ENCODE results near the gene KRTAP7-1.

KRTAP7-1 gene, protein sequence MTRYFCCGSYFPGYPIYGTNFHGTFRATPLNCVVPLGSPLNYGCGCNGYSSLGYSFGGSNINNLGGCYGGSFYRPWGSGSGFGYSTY

DNA sequence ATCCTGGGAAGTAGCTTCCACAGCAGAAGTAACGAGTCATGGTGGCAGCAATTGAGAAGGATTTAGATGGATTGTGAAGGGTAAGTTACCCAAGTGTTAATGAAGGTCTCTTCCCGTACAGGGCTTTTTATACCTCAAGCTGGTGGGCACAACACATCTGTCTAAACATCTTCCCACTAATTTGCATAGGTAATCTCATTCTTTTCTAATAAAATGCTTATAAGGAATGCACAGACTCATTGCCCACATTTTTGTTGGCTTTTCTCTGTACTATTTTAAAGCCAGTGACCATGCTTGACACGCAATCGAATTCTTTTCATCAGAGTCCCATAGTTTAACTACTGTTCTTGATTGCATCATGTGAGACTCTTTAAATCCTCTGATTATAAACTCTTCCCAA, at the start of gene KRTAP7-1:
Gene KRTAP7-1, minus strand, starts transcription at position 101 of the 400 bp plus-strand sequence. Its CDS starts 61 bp downstream, at position 40.
- no peak for DNase-seq (ENCODE audit: low read depth)

DNA sequence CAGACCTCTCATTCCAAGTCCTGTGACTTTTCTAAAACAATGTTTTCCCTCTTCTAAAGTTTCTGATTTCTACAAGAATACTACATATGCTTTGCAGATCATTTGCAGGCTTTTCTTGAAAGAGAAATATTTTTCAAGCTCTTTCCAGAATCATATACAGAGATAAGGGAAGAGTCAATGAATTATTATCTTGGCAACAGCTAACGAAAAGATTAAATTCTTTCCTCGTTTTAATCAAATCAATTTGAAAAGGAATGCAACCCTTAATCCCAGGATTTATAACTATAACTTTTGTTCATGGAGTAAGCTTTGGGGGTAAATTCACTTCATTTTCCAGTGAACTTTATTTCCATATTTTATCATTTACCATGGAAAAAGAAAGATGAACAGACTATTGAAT, 45.0 kb upstream of the KRTAP7-1 start:
- no peak for DNase-seq (ENCODE audit: low read depth)

DNA sequence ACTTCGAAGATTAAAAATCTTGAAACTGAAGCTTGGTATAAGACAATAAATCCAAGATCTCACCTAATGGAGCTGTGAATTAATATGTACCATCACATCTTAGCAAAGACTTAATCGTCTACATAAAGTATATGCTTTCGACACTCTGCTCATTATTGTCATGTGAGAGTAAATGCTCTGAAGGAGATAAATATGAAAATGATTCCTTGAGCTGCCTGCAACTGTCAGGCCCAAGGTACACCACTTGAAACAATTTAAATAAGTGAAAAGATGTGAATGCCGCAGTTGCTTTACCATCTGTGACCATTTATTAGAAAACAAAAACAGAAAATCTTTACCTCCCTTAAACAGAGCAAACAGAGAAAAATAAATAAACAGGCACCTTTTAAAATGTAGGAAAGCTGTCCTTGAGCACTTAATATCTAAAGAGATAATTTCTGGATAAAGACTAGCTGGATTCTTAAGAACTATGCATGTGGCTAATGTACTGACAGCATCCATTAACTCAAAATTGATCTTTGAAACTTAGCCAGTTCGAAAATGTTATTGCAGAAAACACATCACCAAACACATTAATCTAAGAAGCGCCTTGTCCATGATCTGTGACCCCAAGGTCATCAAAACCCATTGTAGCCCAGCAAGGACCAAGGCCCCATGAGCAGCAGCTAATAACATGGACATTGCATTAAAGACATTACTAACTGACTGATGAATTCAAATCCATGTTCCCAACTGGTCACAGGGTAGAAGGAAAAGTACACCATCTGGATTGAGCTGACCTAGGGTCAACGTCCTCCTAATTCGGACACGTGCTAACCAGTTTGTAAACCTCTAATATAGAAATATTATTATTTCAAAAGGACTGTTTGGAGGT, 18.3 kb upstream of the KRTAP7-1 start:
- no peak for DNase-seq (ENCODE audit: low read depth)

DNA sequence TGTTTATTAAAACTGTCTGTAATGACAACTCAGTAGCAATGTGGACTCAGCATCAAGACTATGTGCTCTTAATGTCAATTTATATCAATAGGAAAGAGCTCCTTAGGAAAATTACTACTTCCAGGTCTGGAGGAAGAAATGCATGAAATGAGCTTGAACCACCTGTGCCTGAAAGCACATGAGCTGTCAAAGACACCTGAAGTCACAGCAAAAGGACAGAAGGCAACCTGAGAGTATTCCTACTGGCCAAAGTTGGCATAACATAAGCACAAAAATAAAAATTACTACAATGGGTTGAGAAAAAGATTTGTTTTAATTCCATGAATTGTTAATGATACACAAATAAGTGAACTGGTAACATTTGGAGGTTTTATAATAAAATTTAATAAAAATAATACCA, 13.4 kb upstream of the KRTAP7-1 start:
- no peak for DNase-seq (ENCODE audit: low read depth)

DNA sequence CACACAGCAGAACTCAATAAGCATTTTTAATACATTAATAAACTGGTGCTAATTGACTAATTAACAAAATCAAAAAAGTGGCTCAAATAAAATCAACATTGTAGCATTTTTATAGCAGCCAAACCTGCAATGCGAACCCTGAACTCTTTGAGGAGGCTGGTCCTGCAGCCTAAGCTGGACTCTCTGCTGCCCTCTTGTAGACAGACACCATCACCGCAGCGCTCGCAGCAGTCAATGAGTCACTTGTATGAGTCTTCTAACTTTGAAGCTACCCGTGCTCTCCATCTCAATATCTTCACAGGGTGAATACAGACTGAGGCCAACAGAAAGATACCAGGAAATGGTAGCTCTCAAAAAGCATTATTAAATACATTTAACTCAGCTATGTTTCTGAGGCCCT, 9.7 kb upstream of the KRTAP7-1 start:
- no peak for DNase-seq (ENCODE audit: low read depth)

DNA sequence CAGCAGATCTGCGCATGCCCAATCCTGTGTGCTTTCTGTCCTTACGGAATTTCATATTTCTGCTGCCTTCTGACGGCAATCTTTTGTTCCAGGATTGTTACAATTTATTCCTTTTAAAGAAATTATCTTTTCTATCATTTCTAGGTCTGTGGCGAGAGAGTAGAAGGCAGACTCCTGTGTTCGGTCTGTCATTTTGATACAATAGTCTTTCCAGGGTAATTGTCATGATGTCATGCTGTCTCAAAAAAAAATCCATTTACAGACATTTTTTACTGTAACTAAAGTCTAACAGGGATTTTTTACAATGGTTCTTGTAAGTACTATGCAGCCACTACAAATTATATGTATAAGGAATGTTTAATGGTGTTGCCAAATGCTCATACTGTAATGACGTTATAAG, 9.0 kb upstream of the KRTAP7-1 start:
- DNase-seq (ENCODE audit: low read depth) = no peak

DNA sequence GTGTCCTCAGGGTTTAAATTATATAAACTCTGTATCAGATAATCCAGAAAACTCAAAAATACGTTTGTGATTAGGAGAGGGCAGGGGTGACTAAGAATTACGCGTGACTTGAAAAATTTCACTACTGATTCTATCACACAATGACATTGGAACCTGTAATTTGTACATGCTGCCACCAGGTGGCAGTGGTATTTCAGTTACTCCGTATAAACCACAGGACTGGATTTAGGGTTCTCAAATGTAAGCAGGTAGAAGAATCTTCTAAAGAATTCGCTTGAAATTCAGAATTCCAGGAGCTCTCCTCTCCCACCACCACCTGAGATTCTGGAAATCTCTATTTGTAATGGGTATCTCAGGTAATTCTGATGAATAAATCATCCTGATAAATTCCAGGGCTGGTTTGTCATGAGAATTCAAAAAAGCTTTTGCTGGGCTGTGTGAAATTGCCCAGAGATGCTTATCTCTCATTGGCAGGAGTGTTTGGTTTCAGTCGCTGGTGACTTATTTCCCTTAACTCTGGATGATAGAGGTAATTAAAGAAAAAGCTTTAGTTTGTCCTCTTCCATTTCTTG, 1.7 kb upstream of the KRTAP7-1 start:
- no peak for DNase-seq (ENCODE audit: low read depth)

DNA sequence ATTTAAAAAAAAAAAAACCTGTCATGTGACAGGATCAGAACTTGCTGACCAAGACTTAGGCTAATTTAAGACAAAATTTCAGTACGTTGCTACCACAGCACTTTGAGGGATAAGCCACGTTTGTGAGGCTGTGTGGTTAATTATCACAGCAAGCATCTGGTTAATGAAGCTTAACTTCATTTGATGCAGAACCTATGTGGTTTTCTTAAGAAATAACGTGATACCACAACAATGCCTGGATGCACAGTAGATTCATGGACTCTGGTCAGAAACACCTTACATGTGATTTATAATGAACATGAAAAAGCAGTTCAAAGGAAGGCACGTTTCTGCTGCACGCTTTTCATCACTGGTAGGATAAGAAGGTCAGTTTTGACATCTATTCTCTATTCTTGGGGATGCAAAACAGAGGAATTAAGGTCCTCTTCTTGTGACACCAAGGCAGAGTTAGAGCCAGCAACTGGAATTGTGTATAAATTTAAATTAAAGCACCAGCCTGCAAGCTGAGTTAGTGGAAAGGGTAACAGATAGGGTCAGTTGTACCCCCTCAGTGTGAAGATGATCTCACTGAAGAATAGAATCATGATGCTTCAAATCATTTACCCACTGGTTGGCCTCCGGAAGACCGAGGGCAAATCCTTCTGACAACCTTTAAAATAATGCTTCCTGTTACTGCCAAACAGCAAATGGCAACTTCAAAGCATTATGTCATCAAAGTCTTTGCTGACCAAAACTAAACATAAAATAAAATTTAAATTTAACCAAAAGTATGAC, 10.5 kb downstream of the KRTAP7-1 start:
- no peak for DNase-seq (ENCODE audit: low read depth)

DNA sequence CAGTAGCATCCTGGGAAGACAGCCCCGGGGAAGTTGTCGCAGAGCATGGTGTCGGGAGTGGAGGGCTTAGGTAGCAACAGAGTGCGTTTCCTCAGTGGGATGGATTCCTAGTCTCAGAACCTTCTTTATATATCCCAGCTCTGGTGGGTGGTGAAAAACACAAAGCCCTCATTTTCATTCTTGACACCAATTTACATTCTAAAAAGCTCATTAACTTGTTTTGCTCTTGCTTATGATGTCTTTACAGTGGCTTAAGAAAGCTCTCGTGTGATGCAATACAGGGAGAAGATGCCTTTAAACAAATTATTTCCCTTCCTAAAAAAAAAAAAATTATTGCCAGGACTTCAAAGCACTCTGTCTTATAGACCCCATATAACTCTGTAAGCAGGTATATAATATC, 16.4 kb downstream of the KRTAP7-1 start, which contains the start of gene KRTAP8-1:
Gene KRTAP8-1, minus strand, starts transcription at position 101 of the 400 bp plus-strand sequence. Its CDS starts 54 bp downstream, at position 47.
- no peak for DNase-seq (ENCODE audit: low read depth)

DNA sequence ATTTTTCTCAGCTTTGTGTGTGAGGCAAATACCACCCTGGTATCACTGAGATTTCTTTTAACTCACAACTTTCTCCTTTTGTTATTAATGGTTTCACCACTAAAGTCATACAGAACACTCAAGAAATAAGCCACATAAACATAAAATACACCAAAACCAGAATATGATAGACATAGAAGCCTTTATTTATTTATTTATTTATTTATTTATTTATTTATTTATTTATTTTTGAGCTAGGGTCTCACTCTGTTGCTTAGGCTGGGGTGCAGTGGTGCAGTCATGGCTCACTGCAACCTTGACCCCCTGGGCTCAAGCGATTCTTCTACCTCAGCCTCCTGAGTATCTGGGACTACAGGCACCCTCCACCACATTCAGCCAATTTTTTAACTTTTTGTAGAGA, 29.0 kb downstream of the KRTAP7-1 start:
- DNase-seq (ENCODE audit: low read depth) = no peak

DNA sequence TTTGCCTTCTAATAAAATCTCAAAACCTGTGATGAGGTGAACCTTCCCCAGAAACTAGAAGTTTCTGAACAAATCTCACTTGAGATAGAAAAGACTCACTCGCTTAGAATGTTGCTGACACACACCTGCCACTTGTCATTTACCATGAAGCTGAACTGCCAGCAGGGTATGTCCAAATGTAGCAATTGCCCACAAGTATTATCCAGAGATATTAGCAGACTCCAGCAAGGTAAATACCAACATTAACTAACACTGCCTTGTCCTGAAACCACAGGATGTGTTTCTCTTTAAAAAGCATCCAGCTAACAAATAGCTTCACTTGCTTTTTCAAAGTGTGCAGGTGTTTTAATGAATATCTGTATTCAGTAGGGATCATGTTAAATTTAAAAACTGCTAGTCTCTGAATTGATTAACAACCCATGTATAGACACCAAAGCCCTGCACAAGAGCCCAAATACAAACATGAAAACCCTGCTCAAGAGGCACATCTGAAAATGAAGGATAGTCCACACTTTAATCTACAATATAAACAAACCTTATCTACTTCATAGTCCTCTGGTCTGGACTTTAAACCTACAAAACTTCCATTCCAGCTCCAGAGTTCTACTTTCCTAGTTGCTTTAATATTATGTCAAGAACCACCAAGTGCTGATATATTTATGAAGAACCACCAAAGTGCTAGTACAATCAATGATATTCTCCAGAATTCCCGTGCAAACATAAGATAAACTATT, 35.8 kb downstream of the KRTAP7-1 start:
- no peak for DNase-seq (ENCODE audit: low read depth)

DNA sequence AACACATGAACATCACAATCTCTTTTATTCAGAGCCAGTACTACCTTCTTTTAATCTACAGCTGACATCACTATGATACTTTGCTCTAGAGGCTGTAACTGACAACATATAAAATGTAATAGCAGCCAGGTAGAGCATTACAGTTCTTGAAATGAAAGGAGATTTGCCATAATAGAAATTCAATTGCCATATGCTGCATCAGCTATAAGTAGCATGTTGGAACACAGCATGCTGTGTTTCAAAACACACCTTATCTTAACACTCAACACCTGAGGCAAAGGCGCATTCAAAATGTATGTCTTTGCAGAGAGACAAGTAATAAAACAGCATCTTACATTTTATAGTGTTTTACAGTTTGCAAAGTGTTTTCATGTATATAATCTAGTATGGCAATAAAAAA, 50.3 kb downstream of the KRTAP7-1 start:
- no peak for DNase-seq (ENCODE audit: low read depth)
